ENCODE measurements around the gene ABLIM3.

The ABLIM3 gene

GRCh38 chr5:149221326-149221725 is 80.0 kb downstream of the ABLIM3 start:
- DNase-seq, result no peak

GRCh38 chr5:149221731-149222342 is 80.5 kb downstream of the ABLIM3 start:
- no peak for DNase-seq

DNA sequence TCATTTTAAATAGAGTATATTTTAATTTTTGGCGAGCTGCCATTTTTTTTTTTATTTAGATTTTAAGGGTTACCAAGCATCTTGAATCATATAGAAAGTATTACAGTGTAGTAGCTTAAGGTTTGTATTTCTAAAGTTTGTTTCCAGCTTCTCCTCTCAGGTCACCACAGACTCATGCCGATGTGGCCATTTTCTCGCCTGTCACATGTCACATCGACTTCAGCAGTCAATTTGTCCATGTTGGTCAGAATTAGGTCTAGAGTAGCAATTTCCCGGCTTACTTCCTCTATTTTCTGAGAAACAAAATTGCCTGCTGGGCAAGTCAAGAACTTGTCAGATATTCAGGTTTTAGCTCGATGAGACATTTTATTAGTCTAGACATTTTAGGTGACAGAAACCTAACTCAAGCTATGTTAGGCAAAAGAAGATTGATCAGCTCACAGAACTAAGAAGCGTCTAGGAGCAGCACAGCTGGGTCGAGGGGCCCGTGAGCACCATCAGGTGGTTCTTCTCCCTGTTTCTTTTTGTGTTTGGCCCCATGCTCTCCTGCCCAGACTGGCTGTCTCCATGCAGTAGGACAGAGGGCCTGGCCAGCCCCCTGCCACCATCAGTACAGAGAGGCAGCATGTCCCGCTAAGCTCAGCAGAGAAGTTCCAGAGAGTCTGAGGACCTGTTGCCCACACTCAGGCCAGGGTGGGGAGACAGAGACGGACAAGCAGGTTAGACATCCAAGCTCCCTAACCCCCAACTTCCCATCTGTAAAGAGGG is 82.0 kb downstream of the ABLIM3 start:
- DNase-seq, result no peak

DNA sequence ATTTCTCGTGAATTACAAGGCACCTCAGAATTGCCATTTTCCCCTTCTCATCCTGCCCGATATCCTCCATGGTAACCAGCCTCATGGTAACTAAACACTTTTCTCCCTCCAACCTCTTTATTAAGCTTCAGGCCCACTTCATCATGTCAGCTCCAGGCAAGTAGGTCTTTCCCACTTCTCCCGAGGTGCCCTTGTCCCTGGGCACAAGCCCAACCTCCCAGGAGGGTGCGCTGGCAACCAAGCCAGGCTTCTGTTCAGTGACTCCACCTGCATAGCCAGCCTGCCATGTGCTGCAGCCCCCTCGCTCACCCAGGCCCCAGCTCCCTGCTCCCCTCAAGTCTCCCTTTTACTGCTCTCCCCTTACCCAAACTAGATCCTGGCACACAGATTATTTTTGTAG is 83.0 kb downstream of the ABLIM3 start:
- DNase-seq, result no peak

- no peak for DNase-seq
Observed at GRCh38 chr5:149227168-149227826, 86.0 kb downstream of the ABLIM3 start.

DNA sequence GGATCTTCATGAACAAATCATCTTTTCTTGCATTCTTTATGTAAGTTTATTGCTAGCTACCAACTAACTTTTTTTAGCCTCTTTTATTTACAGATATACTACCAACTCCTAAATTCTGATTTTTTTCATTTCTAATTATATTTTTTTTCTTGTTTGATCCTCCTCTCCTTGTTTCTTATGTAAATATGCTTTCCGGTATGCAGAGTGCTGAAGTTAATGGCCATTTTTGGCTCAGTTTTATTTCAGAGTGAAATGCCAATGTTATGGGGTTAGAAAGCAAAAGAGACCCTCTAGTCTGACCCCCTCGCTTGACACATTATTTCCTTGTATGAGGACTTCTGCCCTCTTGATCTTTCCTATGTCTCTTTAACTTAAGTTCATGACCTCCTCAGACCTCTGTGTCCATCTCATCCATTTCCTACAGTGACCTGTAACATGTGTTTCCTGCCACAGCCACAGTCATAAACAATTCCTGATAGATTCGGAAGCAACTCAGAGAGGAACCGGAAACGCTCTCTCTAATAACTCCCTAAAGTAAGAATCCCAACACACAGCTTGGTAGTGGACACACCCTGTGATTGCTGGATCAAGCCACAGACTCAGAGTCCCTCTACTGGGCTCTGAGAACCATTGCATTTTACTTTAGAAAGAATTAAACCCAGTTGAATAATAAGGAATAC is 87.5 kb downstream of the ABLIM3 start:
- DNase-seq, result peak; percentile 5 to 8

DNA sequence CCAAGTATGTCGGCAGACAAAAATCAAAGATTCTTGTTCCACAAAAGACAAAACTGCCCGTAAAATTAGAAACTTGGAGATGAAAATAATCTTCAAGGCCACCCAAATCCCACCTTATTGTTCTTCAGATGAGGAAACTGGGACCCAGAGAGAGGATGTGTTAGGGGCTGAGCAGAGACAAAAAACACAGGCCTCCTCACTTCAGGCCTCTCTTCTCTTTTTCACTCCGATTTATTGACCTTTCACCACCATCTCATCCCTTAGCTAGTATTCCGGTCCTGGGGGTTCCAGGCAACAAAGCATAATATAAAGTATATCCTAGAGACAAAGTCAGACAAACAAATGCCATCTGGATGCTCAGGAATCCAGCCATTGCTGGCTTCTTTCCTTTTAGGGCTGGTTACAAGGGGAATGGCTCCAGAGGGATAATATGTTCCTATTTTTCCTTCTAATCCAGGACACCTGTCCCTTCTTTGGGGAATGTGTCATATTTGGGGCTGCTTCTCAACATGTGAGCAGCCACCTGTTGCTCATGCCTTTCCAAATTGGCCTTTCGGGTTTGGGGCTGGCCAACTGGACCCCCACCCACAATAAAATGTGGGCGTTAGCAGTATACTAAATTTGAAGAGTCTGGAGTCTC is 88.1 kb downstream of the ABLIM3 start:
- no peak for DNase-seq

DNA sequence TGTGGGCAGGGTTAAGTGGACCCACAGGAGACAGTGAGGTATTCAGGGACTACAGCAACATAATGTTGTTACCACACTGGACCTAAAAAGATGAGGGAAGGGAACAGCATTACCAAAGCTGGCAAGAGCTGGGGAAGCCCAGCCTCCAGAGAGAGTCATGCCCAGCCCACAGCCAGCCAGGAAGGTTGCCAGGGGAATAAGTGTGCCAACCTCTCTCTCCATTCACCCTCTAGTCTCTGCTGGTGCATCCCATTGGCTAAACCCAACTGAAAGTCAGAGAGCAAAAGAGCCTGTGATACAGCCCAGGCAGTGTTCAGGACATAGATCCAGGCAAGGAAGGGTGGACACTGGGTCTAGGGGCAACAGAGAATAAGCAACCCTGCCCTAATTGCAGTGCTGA is 94.5 kb downstream of the ABLIM3 start:
- DNase-seq, result no peak

GRCh38 chr5:149237662-149238061 is 96.4 kb downstream of the ABLIM3 start:
- no peak for DNase-seq

DNA sequence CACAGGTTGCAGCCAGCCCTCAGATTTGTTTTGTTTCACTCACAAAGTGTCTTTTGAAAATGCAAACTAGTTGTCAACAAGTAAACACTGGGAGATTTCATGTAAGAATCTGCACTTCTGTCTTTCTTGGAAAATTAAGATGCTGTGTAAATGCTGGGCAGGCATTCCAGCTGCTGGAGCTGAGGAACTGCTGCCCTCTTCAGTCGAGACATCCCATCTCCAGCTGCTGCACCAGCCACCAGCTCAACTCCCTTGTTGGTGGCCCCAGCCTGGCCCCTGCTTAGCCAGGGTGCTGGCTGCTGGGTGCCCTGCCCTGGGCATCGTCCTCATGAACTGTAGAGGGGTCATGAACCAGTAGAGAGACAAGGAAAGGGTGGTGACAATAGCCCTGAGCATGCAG is 97.2 kb downstream of the ABLIM3 start:
- DNase-seq, result no peak

GRCh38 chr5:149239917-149240316 is 98.6 kb downstream of the ABLIM3 start:
- DNase-seq, result no peak

GRCh38 chr5:149240354-149240998 is 99.2 kb downstream of the ABLIM3 start:
- no peak for DNase-seq

- DNase-seq, result no peak
Observed at GRCh38 chr5:149242339-149242738, 101.0 kb downstream of the ABLIM3 start.

DNA sequence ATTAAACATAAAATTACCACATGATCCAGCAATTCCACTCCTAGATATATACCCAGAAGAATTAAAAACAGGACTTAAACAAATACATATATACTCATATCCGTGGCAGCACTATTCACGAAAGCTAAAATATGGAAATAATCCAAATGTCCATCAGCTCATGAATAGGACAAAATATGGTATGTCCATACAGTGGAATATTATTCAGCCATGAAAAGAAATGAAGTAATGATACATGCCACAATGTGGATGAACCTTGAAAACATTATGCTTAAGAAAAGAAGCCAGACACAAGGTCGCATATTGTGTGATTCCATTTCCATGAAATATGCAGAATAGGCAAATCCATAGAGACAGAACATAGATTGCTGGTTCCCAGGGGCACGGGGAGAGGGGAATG is 105.6 kb downstream of the ABLIM3 start:
- no peak for DNase-seq

- DNase-seq, result no peak
Observed at GRCh38 chr5:149247726-149248125, 106.4 kb downstream of the ABLIM3 start.

- DNase-seq, result no peak
Observed at GRCh38 chr5:149251546-149251945, 110.3 kb downstream of the ABLIM3 start.

DNA sequence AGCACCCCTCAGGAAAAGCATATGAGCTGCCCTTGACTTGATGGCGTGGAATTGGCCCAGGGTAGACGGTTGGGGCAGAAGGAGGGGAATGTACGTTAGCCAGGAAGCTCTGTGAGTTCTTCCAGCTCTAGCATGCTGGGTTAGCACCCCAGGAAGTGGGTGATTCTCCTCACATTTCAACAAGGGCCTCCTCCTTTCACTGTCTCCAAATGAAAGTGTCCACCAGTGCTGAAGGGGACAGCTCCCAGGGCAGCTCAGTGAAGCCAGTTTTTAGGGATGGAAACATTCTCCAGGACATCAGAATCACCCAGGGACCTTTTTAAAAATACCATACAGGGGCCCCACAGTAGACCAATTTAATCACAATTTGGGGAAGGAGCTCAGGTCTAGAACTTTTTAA is 113.2 kb downstream of the ABLIM3 start:
- DNase-seq, result no peak

- no peak for DNase-seq
Observed at GRCh38 chr5:149256451-149256850, 115.2 kb downstream of the ABLIM3 start.

GRCh38 chr5:149257131-149257530 is 115.8 kb downstream of the ABLIM3 start:
- DNase-seq, result no peak

DNA sequence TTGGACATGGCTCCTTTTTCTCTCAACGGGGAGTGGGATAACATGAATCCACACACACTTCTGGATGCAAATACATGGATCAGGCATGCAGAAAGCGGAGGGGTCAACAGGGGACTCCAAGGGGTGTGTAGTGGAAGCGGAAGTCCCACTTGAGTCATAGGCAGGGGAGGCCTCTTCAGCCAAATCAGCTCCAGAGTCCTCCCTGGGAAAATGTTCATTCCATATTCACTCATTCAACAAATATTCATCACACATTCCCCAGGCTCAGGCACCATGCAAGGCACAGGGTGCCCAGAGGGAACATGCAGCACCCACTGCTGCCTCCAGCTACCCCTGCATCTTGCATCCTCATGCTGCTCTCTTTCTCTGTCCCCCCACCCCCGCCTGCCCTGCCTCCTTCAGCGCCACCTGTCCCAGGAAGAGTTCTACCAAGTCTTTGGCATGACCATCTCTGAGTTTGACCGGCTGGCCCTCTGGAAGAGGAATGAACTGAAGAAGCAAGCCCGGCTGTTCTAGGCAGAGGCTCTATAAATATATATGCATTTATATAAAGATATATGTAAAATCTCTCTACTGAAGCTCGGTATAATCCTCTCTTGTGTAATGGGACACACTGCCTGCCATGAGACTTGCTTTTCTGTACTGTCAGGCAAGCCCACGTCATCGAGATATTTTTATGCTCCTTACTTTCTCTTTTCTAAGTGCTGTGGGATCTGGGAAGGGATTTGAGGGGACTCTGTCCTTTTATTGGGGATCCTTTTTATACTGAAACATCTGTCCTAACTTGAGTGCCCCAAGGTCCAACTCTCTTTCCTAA is 116.8 kb downstream of the ABLIM3 start:
- no peak for DNase-seq

DNA sequence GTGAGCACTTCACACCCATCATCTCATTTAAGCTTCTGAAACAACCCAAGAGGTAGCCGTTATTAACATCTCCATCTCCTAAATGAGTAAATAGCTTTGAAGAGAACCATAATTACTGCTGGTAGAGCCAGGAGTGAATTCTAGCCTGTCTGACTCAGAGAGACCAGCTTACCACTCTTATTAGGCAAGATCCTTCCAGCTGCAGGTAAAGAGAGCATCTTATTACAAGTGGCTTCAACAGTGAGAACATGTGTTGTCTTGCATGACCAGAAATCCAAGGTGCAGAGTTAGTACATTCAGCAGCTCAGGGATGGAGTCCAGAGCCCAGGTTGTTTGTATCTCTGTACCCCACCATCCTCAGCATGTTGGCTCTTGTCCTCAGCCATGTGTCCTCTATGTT is 119.5 kb downstream of the ABLIM3 start:
- DNase-seq, result no peak

DNA sequence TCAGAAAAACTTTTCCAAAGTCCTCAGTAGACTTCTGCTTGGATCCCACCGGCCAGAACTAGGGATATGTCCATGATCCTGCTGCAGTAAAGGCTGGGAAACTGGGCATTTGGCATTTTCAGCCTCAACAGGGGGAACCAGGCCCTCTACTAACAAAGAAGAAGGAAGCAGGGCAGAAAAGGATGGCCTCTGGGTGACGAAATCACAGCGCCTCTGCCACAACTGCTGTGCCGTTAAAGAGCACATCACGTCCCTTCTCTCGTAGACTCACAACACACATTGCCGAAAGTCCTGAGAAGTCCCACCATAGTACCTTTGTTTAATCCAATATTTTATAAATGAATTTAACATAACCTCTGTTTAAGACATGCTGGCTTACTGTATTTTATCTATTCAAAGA is 120.0 kb downstream of the ABLIM3 start:
- peak in 1 of 2 experiments; percentile 7 for DNase-seq

All from AML-193 (cell line).